ENCODE results near the gene MED12L.

Gene MED12L

DNA sequence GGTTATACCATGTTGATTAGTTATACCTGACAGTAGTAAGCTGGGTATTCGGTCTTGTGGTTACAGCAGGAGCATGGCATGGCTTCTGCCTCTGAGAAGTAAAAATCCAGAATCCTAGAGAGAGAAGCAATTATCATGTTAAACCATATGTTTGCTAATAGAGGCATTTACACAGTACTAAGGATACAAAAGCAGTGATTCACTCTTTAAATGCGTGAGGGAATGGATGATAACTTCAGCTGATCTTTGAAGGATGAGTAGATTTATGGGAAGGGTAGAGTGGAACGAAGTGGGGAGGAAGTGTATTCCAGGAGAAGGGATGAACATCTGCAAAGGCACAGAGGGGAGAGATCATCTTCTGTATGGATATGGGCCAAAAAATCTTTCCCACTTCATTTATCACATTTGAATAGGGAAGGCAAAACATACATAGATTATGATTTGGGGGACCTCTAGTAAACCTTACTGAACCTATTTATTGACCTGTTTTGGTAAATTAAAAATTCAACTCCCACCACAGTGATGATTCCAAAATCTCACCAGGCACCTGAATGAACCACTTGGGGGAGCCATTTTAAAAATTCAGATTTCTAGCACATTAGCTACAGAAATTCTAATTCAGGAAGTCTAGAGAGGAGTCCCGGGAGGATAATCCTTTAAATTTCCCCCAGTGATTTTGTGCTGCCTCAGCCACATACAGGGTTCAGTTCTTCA lies 340.3 kb downstream of the MED12L start:
- no peak overlapping the region for H2AFZ ChIP-seq (ENCODE audit: low read depth, low read length)
- no peak overlapping the region for H3K4me3 ChIP-seq (ENCODE audit: low read length)
- H3K9me3 ChIP-seq (ENCODE audit: low read length), result no peaks in the 10 kb centered on the region
- H3K27me3 ChIP-seq (ENCODE audit: insufficient read depth, low read length), result no peaks in the 10 kb centered on the region
- no peaks in the 10 kb centered on the region for H3K4me1 ChIP-seq (ENCODE audit: insufficient read depth, low read length)
- no peaks in the 10 kb centered on the region for H3K36me3 ChIP-seq (ENCODE audit: insufficient read depth, low read length)

DNA sequence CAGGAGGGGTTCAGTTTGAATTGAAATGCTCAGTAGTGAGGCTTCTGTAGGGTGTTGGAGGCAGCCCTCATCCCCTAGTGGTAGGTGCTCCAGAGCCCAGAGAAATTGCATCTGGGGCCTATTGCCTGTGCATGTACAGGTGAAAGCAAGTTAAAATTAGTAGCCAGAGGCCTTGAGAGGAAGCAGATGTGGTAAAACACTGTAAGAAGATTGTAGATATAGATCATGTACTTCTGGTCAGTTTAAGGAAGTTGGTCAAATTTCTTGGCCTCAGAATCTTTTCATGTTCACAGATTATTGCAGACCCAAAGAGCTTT lies 340.8 kb downstream of the MED12L start:
- no peak overlapping the region for H2AFZ ChIP-seq (ENCODE audit: low read depth, low read length)
- no peaks in the 10 kb centered on the region for H3K36me3 ChIP-seq (ENCODE audit: insufficient read depth, low read length)
- H3K9me3 ChIP-seq (ENCODE audit: low read length), result no peaks in the 10 kb centered on the region
- no peaks in the 10 kb centered on the region for H3K4me1 ChIP-seq (ENCODE audit: insufficient read depth, low read length)
- no peaks in the 10 kb centered on the region for H3K27me3 ChIP-seq (ENCODE audit: insufficient read depth, low read length)
- no peak overlapping the region for H3K4me3 ChIP-seq (ENCODE audit: low read length)

DNA sequence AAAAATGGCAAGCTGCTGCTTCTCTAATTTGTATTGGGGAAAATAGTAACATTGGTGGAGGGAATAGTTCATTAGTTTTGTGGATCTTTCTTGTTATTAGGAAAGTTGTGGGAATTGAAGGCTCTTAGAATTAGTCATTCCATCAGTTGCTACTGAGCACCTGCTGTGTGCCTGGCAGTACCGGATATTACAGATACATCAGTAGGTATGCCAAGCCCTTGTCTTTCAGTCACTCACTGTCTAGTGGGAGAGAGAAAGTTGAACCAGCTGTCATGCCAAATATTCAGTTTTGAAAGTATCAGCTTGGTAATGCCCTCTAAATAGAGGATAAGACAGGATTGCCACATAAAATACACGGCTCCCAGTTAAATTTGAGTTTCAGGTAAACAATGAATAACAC lies 342.9 kb downstream of the MED12L start:
- Histone ChIP-seq H3K9me3 (ENCODE audit: low read length) (no peaks in the 10 kb centered on the region), H3K4me3 (ENCODE audit: low read length) (no peak overlapping the region), H2AFZ (ENCODE audit: low read depth, low read length) (no peak overlapping the region), H3K4me1 (ENCODE audit: insufficient read depth, low read length) (no peaks in the 10 kb centered on the region), H3K36me3 (ENCODE audit: insufficient read depth, low read length) (no peaks in the 10 kb centered on the region), H3K27me3 (ENCODE audit: insufficient read depth, low read length) (no peaks in the 10 kb centered on the region)

DNA sequence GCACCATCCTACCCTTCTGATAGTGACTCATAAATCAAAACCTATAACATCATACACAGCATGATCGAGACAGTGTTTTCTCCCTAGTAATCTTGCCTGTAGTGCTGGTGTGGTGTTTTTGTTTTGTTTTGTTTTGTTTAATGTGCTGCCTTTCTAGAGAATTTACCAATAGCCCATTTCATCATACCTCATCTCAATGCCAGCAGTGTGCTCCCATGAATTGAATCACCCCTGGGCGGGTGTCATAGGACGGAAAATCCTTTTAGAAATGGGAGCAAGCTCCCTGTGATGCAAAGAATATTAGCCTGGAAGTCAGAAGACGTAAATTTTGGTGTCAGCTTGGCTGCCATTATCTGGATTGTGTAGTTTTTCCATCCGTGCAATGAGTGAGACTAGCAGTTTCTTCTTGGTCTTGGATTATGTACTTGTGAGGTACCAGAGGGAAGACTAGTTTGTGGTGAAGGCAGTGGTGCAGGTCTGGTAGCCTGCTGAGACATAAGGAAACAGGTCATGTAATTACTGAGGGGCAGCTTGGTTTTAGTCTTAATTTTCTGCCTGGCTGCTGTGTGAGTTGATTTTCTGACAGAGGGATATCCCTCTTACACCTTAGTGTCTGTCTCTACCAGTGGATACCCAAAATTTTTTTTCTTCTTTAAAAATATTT lies 345.5 kb downstream of the MED12L start:
- no peaks in the 10 kb centered on the region for H3K27me3 ChIP-seq (ENCODE audit: insufficient read depth, low read length)
- H3K4me1 ChIP-seq (ENCODE audit: insufficient read depth, low read length), result peaks cover 5% of the 10 kb centered on the region
- H2AFZ ChIP-seq (ENCODE audit: low read depth, low read length), result no peak overlapping the region
- H3K4me3 ChIP-seq (ENCODE audit: low read length), result no peak overlapping the region
- H3K36me3 ChIP-seq (ENCODE audit: insufficient read depth, low read length), result no peaks in the 10 kb centered on the region
- H3K9me3 ChIP-seq (ENCODE audit: low read length), result no peaks in the 10 kb centered on the region

DNA sequence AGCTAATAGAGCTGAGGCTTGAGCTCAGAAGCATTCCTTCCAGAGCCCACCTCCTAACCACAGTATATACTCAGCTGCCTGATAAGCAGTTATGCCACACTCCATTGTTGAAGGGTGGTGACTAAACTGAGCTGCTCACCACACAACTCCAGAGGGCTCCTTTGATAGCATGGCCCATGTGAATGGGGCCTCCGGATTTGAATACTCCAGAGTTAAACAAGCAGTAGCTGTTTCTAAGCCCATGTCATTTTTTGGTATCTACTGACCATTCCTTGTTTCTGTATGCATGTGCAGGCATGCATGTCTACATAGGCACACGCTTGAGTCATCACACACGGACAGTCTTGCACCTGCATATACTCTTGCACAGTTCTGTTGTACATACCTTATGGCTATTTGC lies 346.5 kb downstream of the MED12L start:
- Histone ChIP-seq H3K27me3 (ENCODE audit: insufficient read depth, low read length) (no peaks in the 10 kb centered on the region), H3K36me3 (ENCODE audit: insufficient read depth, low read length) (no peaks in the 10 kb centered on the region), H3K9me3 (ENCODE audit: low read length) (no peaks in the 10 kb centered on the region), H3K4me3 (ENCODE audit: low read length) (no peak overlapping the region), H2AFZ (ENCODE audit: low read depth, low read length) (no peak overlapping the region), H3K4me1 (ENCODE audit: insufficient read depth, low read length) (peaks cover 5% of the 10 kb centered on the region)

DNA sequence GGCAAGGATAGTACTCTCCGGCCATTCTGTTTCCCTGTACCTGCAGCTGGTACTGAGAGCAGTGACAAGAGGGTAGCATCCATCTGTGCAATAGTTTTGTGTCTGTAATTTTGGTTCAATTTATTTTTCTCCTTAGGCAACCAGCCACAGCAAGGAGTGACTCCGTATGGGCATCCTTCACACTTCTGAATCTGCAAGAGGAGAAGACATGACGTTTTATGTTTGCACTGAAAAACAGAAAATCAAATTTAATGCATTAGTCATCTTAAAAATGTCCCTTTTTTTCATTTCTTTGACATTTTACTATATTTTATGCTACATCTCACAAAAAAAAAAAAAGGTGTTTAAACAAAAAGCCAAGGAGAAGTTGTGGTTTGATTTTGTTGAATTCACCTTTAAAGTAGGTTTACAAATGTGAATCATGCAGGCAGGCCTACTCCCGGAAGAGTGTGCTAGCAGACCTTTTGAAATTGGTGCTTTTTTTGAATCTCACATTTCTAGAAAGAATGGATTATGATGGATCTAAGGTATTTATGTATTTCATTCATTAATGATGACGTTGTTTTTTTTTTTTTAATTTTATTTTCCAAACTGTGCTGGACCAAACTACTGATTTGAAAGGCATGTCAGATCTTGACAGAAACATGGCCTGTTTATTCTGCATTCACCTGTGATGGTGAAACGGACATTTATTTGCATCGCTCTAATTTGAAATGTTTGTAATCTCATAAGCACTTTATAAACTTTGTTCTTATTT lies 347.3 kb downstream of the MED12L start:
- Histone ChIP-seq H2AFZ (ENCODE audit: low read depth, low read length) (no peak overlapping the region), H3K9me3 (ENCODE audit: low read length) (no peaks in the 10 kb centered on the region), H3K4me3 (ENCODE audit: low read length) (no peak overlapping the region), H3K27me3 (ENCODE audit: insufficient read depth, low read length) (no peaks in the 10 kb centered on the region), H3K4me1 (ENCODE audit: insufficient read depth, low read length) (peaks cover 5% of the 10 kb centered on the region), H3K36me3 (ENCODE audit: insufficient read depth, low read length) (no peaks in the 10 kb centered on the region)

DNA sequence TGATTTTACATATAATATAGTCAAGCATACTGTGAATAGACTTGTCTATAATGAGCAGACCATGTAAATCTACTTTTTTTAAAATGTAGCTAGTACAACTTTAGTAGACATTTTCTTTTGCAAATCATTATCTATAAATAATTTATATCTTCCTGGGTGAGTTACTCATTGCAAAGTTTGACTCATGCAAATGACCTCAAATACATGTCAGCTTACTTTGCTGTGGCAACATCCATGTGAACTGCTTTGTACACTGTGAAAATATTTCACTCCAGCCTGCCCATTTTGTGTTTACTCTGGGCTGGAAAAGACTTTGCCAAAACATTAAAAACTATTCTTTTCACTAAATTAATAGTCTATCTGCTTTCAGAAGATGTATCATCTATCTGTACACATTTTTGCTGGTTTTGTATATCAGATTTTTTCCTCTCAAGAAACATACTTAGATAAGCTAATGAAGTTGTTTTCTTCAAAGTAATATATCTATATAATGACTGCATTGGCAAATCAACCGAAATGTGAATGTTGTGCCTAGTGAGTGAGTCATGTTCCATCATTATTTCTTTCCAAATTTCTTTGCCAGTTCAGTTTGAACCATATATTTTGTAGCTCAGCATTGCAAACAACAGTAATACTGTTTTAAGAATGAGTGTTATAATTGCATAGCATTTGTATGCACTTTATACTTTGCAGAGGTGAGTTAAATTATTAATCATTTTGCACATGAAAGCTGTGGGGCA lies 348.9 kb downstream of the MED12L start:
- Histone ChIP-seq H3K36me3 (ENCODE audit: insufficient read depth, low read length) (no peaks in the 10 kb centered on the region), H3K9me3 (ENCODE audit: low read length) (no peaks in the 10 kb centered on the region), H3K4me1 (ENCODE audit: insufficient read depth, low read length) (peaks cover 5% of the 10 kb centered on the region), H2AFZ (ENCODE audit: low read depth, low read length) (no peak overlapping the region), H3K4me3 (ENCODE audit: low read length) (no peak overlapping the region), H3K27me3 (ENCODE audit: insufficient read depth, low read length) (no peaks in the 10 kb centered on the region)

DNA sequence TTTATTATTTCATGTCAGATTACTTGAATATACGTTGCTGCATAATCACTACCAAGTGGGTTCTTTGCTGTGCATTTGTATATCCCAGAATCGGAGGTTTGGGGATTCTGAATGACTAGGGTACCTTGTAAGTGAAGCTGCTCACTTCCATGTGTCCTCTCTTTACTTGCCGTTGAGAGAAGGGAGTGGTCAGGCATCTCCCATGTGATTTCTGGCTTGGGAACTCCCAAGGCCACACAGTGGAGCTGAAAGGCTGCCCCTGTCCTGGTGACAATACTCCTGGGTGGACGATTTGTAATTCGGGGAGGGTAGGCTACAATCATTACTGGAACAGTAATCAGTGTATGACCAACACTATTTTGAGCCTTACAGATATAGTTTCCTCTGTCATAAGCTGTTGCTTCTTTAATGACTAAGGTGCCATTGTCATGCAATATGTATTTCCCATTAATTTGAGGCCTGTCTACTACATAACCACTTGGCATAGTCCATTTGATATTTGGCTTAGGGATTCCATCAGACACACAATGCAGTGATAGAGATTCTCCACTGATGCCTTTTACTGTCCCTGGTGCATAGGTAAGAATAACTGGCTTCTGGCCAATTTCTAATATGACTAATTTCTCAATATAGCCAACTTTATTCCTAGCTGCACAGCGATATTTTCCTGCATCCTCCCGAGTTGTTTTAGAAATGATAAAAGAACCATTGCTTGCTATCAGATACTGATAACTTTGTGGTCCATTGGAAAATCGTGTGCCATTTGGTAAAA lies 351.4 kb downstream of the MED12L start:
- H2AFZ ChIP-seq (ENCODE audit: low read depth, low read length), result no peak overlapping the region
- peaks cover 5% of the 10 kb centered on the region for H3K4me1 ChIP-seq (ENCODE audit: insufficient read depth, low read length)
- H3K27me3 ChIP-seq (ENCODE audit: insufficient read depth, low read length), result no peaks in the 10 kb centered on the region
- H3K36me3 ChIP-seq (ENCODE audit: insufficient read depth, low read length), result no peaks in the 10 kb centered on the region
- no peak overlapping the region for H3K4me3 ChIP-seq (ENCODE audit: low read length)
- H3K9me3 ChIP-seq (ENCODE audit: low read length), result no peaks in the 10 kb centered on the region

DNA sequence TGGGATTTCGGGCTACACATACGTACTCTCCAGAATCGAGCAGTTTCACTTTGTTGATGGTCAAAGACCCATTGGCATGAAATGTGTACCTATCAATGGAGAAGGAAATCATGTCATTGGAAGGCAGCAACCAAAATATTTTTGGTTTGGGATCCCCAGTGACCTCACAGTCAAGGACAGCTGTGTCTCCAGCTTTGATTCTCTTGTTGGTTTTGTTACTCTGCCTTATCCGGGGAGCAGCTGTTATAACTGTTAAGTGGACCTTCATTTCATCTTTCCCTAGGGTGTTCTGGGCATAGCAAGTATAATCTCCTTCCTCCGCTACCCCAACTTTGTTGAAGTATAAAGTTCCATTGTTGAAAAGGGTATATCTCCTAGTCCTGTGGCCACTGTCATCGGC lies 352.4 kb downstream of the MED12L start:
- H3K36me3 ChIP-seq (ENCODE audit: insufficient read depth, low read length), result no peaks in the 10 kb centered on the region

DNA sequence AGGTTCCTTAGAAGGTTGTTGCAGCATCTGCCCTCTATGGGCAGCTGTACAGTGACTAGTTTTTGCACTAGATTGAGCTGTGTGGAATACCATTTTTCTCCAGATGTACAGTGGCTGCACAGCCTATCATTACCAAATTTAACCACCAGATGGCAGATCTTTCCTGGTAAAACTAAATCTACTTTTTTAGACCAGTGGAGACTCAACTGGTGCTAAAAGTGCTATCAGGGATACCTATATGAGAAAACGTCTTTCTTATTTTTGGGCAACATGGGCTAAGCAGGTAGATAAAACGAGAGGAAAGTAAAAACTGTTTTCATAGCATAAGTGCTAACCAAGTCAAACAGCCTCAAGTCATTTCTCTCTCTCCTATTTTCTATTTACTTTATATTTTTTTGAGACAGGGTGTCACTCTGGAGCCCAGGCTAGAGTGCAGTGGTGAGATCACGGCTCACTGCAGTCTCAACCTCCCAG lies 354.2 kb downstream of the MED12L start:
- H3K27me3 ChIP-seq (ENCODE audit: insufficient read depth, low read length), result no peaks in the 10 kb centered on the region
- H3K4me1 ChIP-seq (ENCODE audit: insufficient read depth, low read length), result no peaks in the 10 kb centered on the region
- no peak overlapping the region for H3K4me3 ChIP-seq (ENCODE audit: low read length)
- peaks cover 3% of the 10 kb centered on the region for H3K9me3 ChIP-seq (ENCODE audit: low read length)
- no peak overlapping the region for H2AFZ ChIP-seq (ENCODE audit: low read depth, low read length)
- H3K36me3 ChIP-seq (ENCODE audit: insufficient read depth, low read length), result no peaks in the 10 kb centered on the region

More for the DNA sequence above, 352.4 kb downstream of the MED12L start:
- Histone ChIP-seq H3K4me1 (ENCODE audit: insufficient read depth, low read length) (peaks cover 5% of the 10 kb centered on the region), H3K9me3 (ENCODE audit: low read length) (no peaks in the 10 kb centered on the region), H3K4me3 (ENCODE audit: low read length) (no peak overlapping the region), H2AFZ (ENCODE audit: low read depth, low read length) (no peak overlapping the region), H3K27me3 (ENCODE audit: insufficient read depth, low read length) (no peaks in the 10 kb centered on the region)

DNA sequence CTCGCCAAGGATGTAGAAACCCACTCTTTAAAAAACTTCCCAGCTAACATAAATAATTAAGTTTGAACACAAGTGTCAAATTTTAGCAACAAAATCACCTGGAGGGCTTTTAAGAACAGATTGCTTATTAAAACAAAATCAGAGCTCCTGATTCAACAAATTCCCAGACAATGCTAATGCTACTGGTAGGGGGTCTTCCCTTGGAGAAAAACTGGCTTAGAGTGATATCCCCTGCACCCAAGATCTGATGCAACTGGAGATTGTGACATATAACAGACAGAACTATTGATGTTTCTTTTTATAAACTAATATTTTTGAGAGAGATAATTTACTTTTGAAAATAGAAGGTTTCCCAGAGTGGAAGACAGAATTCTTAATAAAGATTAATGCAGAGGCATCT lies 355.5 kb downstream of the MED12L start:
- no peaks in the 10 kb centered on the region for H3K4me1 ChIP-seq (ENCODE audit: insufficient read depth, low read length)
- no peaks in the 10 kb centered on the region for H3K36me3 ChIP-seq (ENCODE audit: insufficient read depth, low read length)
- no peak overlapping the region for H3K4me3 ChIP-seq (ENCODE audit: low read length)
- H3K9me3 ChIP-seq (ENCODE audit: low read length), result peaks cover 3% of the 10 kb centered on the region
- no peaks in the 10 kb centered on the region for H3K27me3 ChIP-seq (ENCODE audit: insufficient read depth, low read length)
- no peak overlapping the region for H2AFZ ChIP-seq (ENCODE audit: low read depth, low read length)

DNA sequence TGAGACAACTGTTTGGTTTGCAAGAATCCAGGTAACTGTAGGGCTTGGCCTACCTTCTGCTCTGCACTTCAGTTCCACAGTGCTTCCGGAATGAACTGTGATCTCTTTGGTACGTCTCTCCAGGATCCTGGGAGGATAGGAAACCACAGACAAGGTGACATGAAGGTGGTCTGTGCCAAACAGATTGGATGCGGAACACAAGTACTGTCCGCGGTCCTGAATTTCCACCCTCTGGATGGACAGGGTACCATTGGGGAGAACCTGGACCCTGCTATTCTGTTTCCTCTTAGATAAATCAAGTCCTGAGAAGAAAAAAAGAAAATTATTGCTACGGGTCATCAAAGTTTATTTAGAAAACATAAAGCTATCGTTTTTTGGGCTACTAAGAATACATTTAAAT lies 358.1 kb downstream of the MED12L start:
- Histone ChIP-seq H3K4me3 (ENCODE audit: low read length) (no peak overlapping the region), H3K36me3 (ENCODE audit: insufficient read depth, low read length) (no peaks in the 10 kb centered on the region), H2AFZ (ENCODE audit: low read depth, low read length) (no peak overlapping the region), H3K4me1 (ENCODE audit: insufficient read depth, low read length) (no peaks in the 10 kb centered on the region), H3K27me3 (ENCODE audit: insufficient read depth, low read length) (no peaks in the 10 kb centered on the region), H3K9me3 (ENCODE audit: low read length) (peaks cover 3% of the 10 kb centered on the region)

Data from neuron (in vitro differentiated cells).